ENCODE measurements around the gene CACTIN. TPM values are rescaled to one million over a fixed set of nuclear protein-coding genes. Genes with fewer than 3 reads are reported as not detected.

Gene CACTIN
- total RNA-seq, 1 donor from 2014 or later, result 12.5 TPM

GRCh38 chr19:3663838-3664237 is 37.2 kb upstream of the CACTIN start:
- H3K9me3 ChIP-seq (ENCODE audit: control insufficient read depth in 3 of 3, low read length in 3 of 3), result no peaks in the 10 kb centered on the region
- H3K27ac ChIP-seq (ENCODE audit: low read depth, low read length), result no peak overlapping the region
- H3K9ac ChIP-seq (ENCODE audit: low read depth in 1 of 3, low read length in 3 of 3), result no peak overlapping the region
- H3K4me3 ChIP-seq (ENCODE audit: low read length in 3 of 3), result no peak overlapping the region
- H3K27me3 ChIP-seq (ENCODE audit: control insufficient read depth in 3 of 3, insufficient read depth in 3 of 3, low read length in 3 of 3), result no peaks in the 10 kb centered on the region
- peaks cover 18 to 42% (median 29%) of the 10 kb centered on the region in 3 donors for H3K36me3 ChIP-seq (ENCODE audit: control insufficient read depth in 3 of 3, insufficient read depth in 3 of 3, low read length in 3 of 3)
- peaks cover 11 to 29% (median 21%) of the 10 kb centered on the region in 3 donors for H3K4me1 ChIP-seq (ENCODE audit: control insufficient read depth in 3 of 3, insufficient read depth in 3 of 3, low read length in 3 of 3)

DNA sequence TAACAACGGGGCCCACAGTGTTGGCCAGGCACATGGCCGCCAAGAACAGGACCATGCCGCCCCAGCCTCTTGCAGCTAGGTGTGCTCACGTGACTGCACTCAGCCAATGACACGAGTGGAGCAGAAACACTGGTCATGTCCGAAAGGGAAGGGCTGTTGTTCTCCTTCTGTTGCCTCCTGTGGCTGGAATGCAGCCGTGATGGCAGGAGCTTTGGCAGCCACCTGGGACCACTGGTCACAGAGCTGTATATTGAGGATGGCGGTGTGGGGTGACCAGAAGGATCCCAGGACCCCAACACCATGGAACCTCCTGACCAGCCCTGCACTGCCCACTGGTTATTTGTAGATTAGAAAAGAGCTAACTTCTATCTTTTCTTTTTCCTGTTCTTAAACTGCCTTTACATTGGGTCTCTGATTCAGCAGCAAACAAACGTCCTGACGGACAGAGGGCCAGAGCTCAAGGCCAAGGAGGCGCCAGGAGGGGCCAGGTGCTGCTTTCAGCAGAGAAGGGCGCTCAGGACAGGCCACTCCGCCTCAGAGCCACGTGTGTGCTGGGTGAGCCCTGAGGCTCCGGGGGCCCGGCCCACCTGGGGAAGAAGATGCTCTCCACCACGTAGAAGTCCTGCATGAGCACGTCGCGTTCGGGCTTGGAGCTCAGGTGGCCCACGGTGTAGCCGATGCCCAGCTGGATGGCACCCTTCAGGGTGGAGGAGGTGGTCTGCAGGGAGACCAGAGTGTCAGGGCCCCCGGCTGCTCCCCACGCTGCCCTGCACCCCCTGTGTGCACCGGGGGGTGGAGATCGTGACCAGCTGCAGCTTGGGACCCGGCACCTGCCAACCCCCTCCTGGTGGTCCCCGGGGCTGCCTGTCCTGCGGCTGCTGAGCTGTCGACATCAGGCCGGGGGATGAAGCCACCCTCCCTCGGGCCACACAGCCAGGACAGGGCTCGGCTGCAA is 35.0 kb upstream of the CACTIN start:
- Histone ChIP-seq H3K27ac (ENCODE audit: low read depth, low read length) (no peak overlapping the region), H3K36me3 (ENCODE audit: control insufficient read depth in 3 of 3, insufficient read depth in 3 of 3, low read length in 3 of 3) (peaks cover 29 to 55% (median 40%) of the 10 kb centered on the region in 3 donors)

DNA sequence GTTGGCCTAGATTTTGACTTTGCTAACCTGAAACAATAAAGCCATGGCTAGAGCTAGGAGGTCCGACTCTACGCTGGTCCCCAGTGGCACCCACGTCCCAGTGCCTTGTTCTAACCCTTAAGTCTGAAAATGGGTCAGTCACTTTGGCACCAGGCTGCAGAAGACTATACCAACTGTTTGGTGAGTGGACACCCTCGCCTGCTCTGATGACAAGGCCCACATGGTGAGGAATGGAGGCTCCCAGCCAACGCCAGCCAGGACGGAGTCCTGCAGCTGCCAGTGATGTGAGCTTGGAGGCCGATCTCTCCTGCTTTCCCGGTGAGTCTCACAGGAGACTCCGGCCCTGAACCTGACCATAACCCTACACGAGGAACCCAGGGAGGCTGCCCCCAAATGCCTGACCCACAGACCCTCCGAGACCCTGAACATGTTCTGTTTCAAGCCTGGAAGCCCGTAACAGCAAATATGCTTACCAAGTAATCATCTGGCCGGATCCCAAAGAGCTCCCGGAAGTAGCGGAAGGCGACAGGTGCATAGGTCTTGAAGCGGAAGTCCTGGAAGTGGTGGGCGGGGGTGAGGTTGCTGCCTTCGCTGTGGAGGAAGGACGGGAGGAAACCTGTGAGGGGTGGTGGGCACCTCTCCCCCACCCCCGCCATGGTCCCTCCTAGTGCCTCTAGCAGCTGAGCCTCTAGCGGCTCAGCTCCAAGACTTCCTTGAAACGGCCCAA is 34.1 kb upstream of the CACTIN start:
- Histone ChIP-seq H3K27me3 (ENCODE audit: control insufficient read depth in 3 of 3, insufficient read depth in 3 of 3, low read length in 3 of 3) (no peaks in the 10 kb centered on the region), H3K9ac (ENCODE audit: low read depth in 1 of 3, low read length in 3 of 3) (peak overlapping the region in 1 of 3 donors; percentile 50), H3K27ac (ENCODE audit: low read depth, low read length) (no peak overlapping the region), H3K9me3 (ENCODE audit: control insufficient read depth in 3 of 3, low read length in 3 of 3) (no peaks in the 10 kb centered on the region), H3K4me3 (ENCODE audit: low read length in 3 of 3) (no peak overlapping the region), H3K4me1 (ENCODE audit: control insufficient read depth in 3 of 3, insufficient read depth in 3 of 3, low read length in 3 of 3) (peaks cover 7 to 26% (median 17%) of the 10 kb centered on the region in 3 donors), H3K36me3 (ENCODE audit: control insufficient read depth in 3 of 3, insufficient read depth in 3 of 3, low read length in 3 of 3) (peaks cover 33 to 54% (median 36%) of the 10 kb centered on the region in 3 donors)

More for the DNA sequence above, 35.0 kb upstream of the CACTIN start:
- Histone ChIP-seq H3K9ac (ENCODE audit: low read depth in 1 of 3, low read length in 3 of 3) (no peak overlapping the region), H3K9me3 (ENCODE audit: control insufficient read depth in 3 of 3, low read length in 3 of 3) (no peaks in the 10 kb centered on the region), H3K4me3 (ENCODE audit: low read length in 3 of 3) (no peak overlapping the region), H3K27me3 (ENCODE audit: control insufficient read depth in 3 of 3, insufficient read depth in 3 of 3, low read length in 3 of 3) (no peaks in the 10 kb centered on the region), H3K4me1 (ENCODE audit: control insufficient read depth in 3 of 3, insufficient read depth in 3 of 3, low read length in 3 of 3) (peaks cover 11 to 33% (median 21%) of the 10 kb centered on the region in 3 donors)

DNA sequence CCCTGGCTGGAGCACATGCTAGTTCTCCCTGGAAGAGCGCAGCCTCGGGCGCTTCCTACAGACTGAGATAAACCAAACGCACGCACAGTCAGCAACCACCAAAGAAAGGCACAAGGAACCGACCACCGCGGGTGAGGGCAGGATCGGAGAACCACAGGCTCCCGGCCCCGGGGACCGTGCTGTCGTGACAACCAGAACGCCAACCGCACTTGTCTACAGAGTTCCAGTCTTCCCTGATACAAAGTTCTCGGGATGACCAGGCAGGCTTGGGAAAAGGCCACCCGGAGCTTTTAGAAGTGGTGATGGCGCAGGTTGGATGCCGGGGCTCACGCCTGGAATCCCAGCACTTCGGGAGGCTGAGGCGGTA is 33.1 kb upstream of the CACTIN start:
- Histone ChIP-seq H3K27ac (ENCODE audit: low read depth, low read length) (no peak overlapping the region), H3K9me3 (ENCODE audit: control insufficient read depth in 3 of 3, low read length in 3 of 3) (no peaks in the 10 kb centered on the region), H3K9ac (ENCODE audit: low read depth in 1 of 3, low read length in 3 of 3) (no peak overlapping the region), H3K36me3 (ENCODE audit: control insufficient read depth in 3 of 3, insufficient read depth in 3 of 3, low read length in 3 of 3) (peaks cover 33 to 52% (median 36%) of the 10 kb centered on the region in 3 donors), H3K27me3 (ENCODE audit: control insufficient read depth in 3 of 3, insufficient read depth in 3 of 3, low read length in 3 of 3) (no peaks in the 10 kb centered on the region), H3K4me1 (ENCODE audit: control insufficient read depth in 3 of 3, insufficient read depth in 3 of 3, low read length in 3 of 3) (peaks cover 7 to 25% (median 17%) of the 10 kb centered on the region in 3 donors), H3K4me3 (ENCODE audit: low read length in 3 of 3) (no peak overlapping the region)

GRCh38 chr19:3658870-3659745 is 32.5 kb upstream of the CACTIN start:
- Histone ChIP-seq H3K4me1 (ENCODE audit: control insufficient read depth in 3 of 3, insufficient read depth in 3 of 3, low read length in 3 of 3) (peaks cover 7 to 25% (median 17%) of the 10 kb centered on the region in 3 donors), H3K9ac (ENCODE audit: low read depth in 1 of 3, low read length in 3 of 3) (peak overlapping the region in 1 of 3 donors; percentile 16), H3K27me3 (ENCODE audit: control insufficient read depth in 3 of 3, insufficient read depth in 3 of 3, low read length in 3 of 3) (no peaks in the 10 kb centered on the region), H3K9me3 (ENCODE audit: control insufficient read depth in 3 of 3, low read length in 3 of 3) (no peaks in the 10 kb centered on the region), H3K4me3 (ENCODE audit: low read length in 3 of 3) (no peak overlapping the region), H3K36me3 (ENCODE audit: control insufficient read depth in 3 of 3, insufficient read depth in 3 of 3, low read length in 3 of 3) (peaks cover 30 to 47% (median 32%) of the 10 kb centered on the region in 3 donors), H3K27ac (ENCODE audit: low read depth, low read length) (no peak overlapping the region)

GRCh38 chr19:3658004-3658869 is 31.6 kb upstream of the CACTIN start:
- Histone ChIP-seq H3K9me3 (ENCODE audit: control insufficient read depth in 3 of 3, low read length in 3 of 3) (no peaks in the 10 kb centered on the region), H3K4me3 (ENCODE audit: low read length in 3 of 3) (no peak overlapping the region), H3K27me3 (ENCODE audit: control insufficient read depth in 3 of 3, insufficient read depth in 3 of 3, low read length in 3 of 3) (no peaks in the 10 kb centered on the region), H3K4me1 (ENCODE audit: control insufficient read depth in 3 of 3, insufficient read depth in 3 of 3, low read length in 3 of 3) (peaks cover 7 to 25% (median 17%) of the 10 kb centered on the region in 3 donors), H3K9ac (ENCODE audit: low read depth in 1 of 3, low read length in 3 of 3) (peak overlapping the region in 1 of 3 donors; percentile 16), H3K27ac (ENCODE audit: low read depth, low read length) (no peak overlapping the region), H3K36me3 (ENCODE audit: control insufficient read depth in 3 of 3, insufficient read depth in 3 of 3, low read length in 3 of 3) (peaks cover 28 to 46% (median 29%) of the 10 kb centered on the region in 3 donors)

DNA sequence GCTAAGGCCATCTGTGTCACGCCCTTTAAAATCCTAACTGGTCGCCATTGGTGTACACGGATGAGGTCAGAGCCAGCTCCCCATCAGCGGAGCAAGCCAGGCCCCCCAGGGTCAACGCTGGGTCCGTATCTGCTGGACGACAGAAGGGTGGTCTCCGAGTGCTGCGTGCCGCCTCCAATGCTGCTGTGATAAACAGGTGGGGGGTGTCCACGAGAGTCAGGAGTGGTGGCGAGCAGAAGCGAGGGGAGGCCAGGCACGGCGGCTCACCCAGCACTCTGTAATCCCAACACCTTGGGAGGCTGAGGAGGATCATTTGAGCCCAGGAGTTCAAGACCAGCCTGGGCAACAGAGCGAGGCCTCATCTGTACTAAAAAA is 30.8 kb upstream of the CACTIN start:
- peaks cover 34 to 53% (median 38%) of the 10 kb centered on the region in 3 donors for H3K36me3 ChIP-seq (ENCODE audit: control insufficient read depth in 3 of 3, insufficient read depth in 3 of 3, low read length in 3 of 3)
- H3K27me3 ChIP-seq (ENCODE audit: control insufficient read depth in 3 of 3, insufficient read depth in 3 of 3, low read length in 3 of 3), result no peaks in the 10 kb centered on the region
- H3K4me1 ChIP-seq (ENCODE audit: control insufficient read depth in 3 of 3, insufficient read depth in 3 of 3, low read length in 3 of 3), result peaks cover 7 to 25% (median 17%) of the 10 kb centered on the region in 3 donors
- H3K9ac ChIP-seq (ENCODE audit: low read depth in 1 of 3, low read length in 3 of 3), result no peak overlapping the region
- no peaks in the 10 kb centered on the region for H3K9me3 ChIP-seq (ENCODE audit: control insufficient read depth in 3 of 3, low read length in 3 of 3)
- H3K27ac ChIP-seq (ENCODE audit: low read depth, low read length), result no peak overlapping the region
- no peak overlapping the region for H3K4me3 ChIP-seq (ENCODE audit: low read length in 3 of 3)

GRCh38 chr19:3656747-3657394 is 30.3 kb upstream of the CACTIN start:
- Histone ChIP-seq H3K9me3 (ENCODE audit: control insufficient read depth in 3 of 3, low read length in 3 of 3) (no peaks in the 10 kb centered on the region), H3K4me1 (ENCODE audit: control insufficient read depth in 3 of 3, insufficient read depth in 3 of 3, low read length in 3 of 3) (peaks cover 7 to 25% (median 17%) of the 10 kb centered on the region in 3 donors), H3K9ac (ENCODE audit: low read depth in 1 of 3, low read length in 3 of 3) (no peak overlapping the region), H3K36me3 (ENCODE audit: control insufficient read depth in 3 of 3, insufficient read depth in 3 of 3, low read length in 3 of 3) (peaks cover 34 to 58% (median 42%) of the 10 kb centered on the region in 3 donors), H3K27ac (ENCODE audit: low read depth, low read length) (no peak overlapping the region), H3K27me3 (ENCODE audit: control insufficient read depth in 3 of 3, insufficient read depth in 3 of 3, low read length in 3 of 3) (no peaks in the 10 kb centered on the region), H3K4me3 (ENCODE audit: low read length in 3 of 3) (no peak overlapping the region)
